ENCODE measurements around the gene CMC2. TPM values are rescaled to one million over a fixed set of nuclear protein-coding genes. Genes with fewer than 3 reads are reported as not detected.

Gene CMC2
- total and polyA plus RNA-seq, 2 of the 13 experiments (the other 11 are each of a cell fraction or from before 2014, with no cell fraction given): 116 to 129 TPM

GRCh38 chr16:81014672-81015071, 8.0 kb upstream of the CMC2 start (continued):
- TF ChIP-seq MED1 (CRISPR knock-in tag; IDR thresholded peaks at IDR 0.05) (no peak), ZFP1 (CRISPR knock-in tag; IDR thresholded peaks at IDR 0.05) (no peak)

DNA sequence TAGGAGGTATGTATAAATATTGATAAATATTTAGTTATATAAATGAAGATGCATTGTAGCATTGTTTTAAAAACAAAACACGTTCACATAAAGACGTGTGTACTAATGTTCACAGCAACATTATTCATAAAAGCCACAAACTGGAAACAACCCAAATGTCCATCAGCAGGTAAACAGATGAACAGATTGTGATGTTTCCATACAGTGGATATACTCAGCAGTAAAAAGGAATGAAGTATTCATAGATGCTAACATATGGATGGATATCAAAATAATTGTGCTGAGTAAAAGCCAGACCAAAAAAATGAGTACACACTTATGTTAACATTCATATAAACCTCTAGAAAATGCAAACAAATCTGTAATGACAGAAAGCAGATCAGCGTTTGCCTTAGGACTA, 6.3 kb upstream of the CMC2 start:
- Histone ChIP-seq H2AFZ (ENCODE audit: low read length) (no peak overlapping the region), H3K9me3 (ENCODE audit: low read length) (no peaks in the 10 kb centered on the region), H4K20me1 (ENCODE audit: insufficient read depth, low read length) (no peaks in the 10 kb centered on the region), H3K4me2 (ENCODE audit: low read depth, low read length) (no peak overlapping the region), H3K4me3 (replicated peaks in 1 of 3; ENCODE audit: insufficient read depth in 1 of 3, low read depth in 2 of 3, low read length in 3 of 3) (no peak overlapping the region), H3K4me1 (ENCODE audit: insufficient read depth, low read length) (peaks cover 12% of the 10 kb centered on the region), H3K9ac (ENCODE audit: insufficient read depth, low read depth, low read length) (no peak overlapping the region), H3K36me3 (replicated peaks in 1 of 2; ENCODE audit: control insufficient read depth in 1 of 2, insufficient read depth in 2 of 2, low read length in 2 of 2) (peaks cover 25 to 47% of the 10 kb centered on the region in 2 experiments; a peak in 4 of 5 replicates), H3K27me3 (ENCODE audit: control insufficient read depth in 1 of 2, insufficient read depth in 2 of 2, low read length in 2 of 2) (no peaks in the 10 kb centered on the region; a peak in 1 of 5 replicates), H3K27ac (ENCODE audit: extremely low read length, insufficient read depth, low read length) (no peak overlapping the region), H3K79me2 (ENCODE audit: insufficient read depth, low read length) (peaks cover 27% of the 10 kb centered on the region)
- ChIA-PET CTCF (ENCODE audit: low intra/inter-chr PET ratio, low total read pairs) (no interaction called here), POLR2A (no interaction called here)
- TF ChIP-seq HNRNPLL (IDR thresholded peaks at IDR 0.05; ENCODE audit: low read depth, low read length, poor library complexity, severe bottlenecking) (no peak), TCF7 (IDR thresholded peaks at IDR 0.05; ENCODE audit: low read depth) (no peak), RBM22 (optimal IDR thresholded peaks at IDR 0.05; ENCODE audit: low read length) (no peak), ARNTL (CRISPR knock-in tag; IDR thresholded peaks at IDR 0.05) (no peak), SIN3A (IDR thresholded peaks at IDR 0.05; ENCODE audit: borderline replicate concordance, low read depth, low read length) (no peak), SMAD1 (CRISPR knock-in tag; IDR thresholded peaks at IDR 0.05; ENCODE audit: borderline replicate concordance, low read depth) (no peak), GATAD2A (CRISPR knock-in tag; IDR thresholded peaks at IDR 0.05) (no peak), ZFX (CRISPR knock-in tag; IDR thresholded peaks at IDR 0.05; ENCODE audit: low read depth) (no peak), PRPF4 (IDR thresholded peaks at IDR 0.05; ENCODE audit: low read depth, low read length, poor library complexity, severe bottlenecking) (no peak), NCOA5 (CRISPR knock-in tag; IDR thresholded peaks at IDR 0.05) (no peak), ZNF569 (CRISPR knock-in tag; IDR thresholded peaks at IDR 0.05; ENCODE audit: borderline replicate concordance) (no peak), ZNF784 (CRISPR knock-in tag; IDR thresholded peaks at IDR 0.05; ENCODE audit: borderline replicate concordance) (no peak), ZXDC (CRISPR knock-in tag; IDR thresholded peaks at IDR 0.05) (no peak), ZNF264 (CRISPR knock-in tag; IDR thresholded peaks at IDR 0.05) (no peak), EZH2 (conservative IDR thresholded peaks at IDR 0.05; ENCODE audit: low read depth, low read length) (no peak), ZNF121 (CRISPR knock-in tag; IDR thresholded peaks at IDR 0.05) (no peak), POGZ (CRISPR knock-in tag; IDR thresholded peaks at IDR 0.05) (no peak), GLI4 (CRISPR knock-in tag; IDR thresholded peaks at IDR 0.05; ENCODE audit: borderline replicate concordance) (no peak)
- ATAC-seq: no peak
- 95% methylated on average over 3 of the region's 3 CpGs for WGBS (ENCODE audit: low lambda C conversion rate)
- intact Hi-C loops (cut with micrococcal nuclease; ENCODE audit: unreplicated experiment) (no loop called here), in situ Hi-C loops (cut with HindIII; ENCODE audit: extremely low pct_ligation_motif_present, low pct_unique_long_range_greater_than_20kb) (no loop called here)
- no TSS peak for BruUV-seq (replicated peaks)
- FAIRE-seq: no peak
- no peak for DNase-seq (ENCODE audit: low spot score)
